OCI-LY1 (cell line): ENCODE results near the gene CARD19.

Experiments used
- CTCF ChIP-seq: fragments of 200-600 bp; sonication (generic), shearing (Covaris generic); IDR thresholded peaks from 2 replicates; pipeline ENCODE4 v1.5.1; 2017; ENCODE audit warnings: mild to moderate bottlenecking, antibody characterized with exemption, low read length, moderate library complexity, mixed read lengths
- EZH2 ChIP-seq: fragments of 200-600 bp; sonication (generic), shearing (Covaris generic); IDR thresholded peaks from 2 replicates; pipeline ENCODE4 v1.8.0; 2017; ENCODE audit warnings: borderline replicate concordance, mixed run types, mild to moderate bottlenecking, antibody characterized with exemption, low read length, moderate library complexity, mixed read lengths

- no peak for TF ChIP-seq CTCF
- no peak for TF ChIP-seq EZH2
These were observed 4.5 kb upstream of the CARD19 start for GRCh38 chr9:93091453-93092081.
